RPMI7951 (cell line): ENCODE data around the gene UMOD. TPM values are rescaled to one million over a fixed set of nuclear protein-coding genes. Genes with fewer than 3 reads are reported as not detected.

Experiments used
- DNase-seq: peaks from one replicate; pipeline ENCODE4 v3.0.0-alpha.2; 2012; ENCODE audit warnings: low read depth
- total RNA-seq: library from RNA; depleted of rRNA; stranded (reverse); fragments of >200 nt; shearing (Covaris generic); gene quantifications from 2 replicates; pipeline ENCODE4 v1.2.3, GENCODE V29; 2014; rRNA removed

Gene UMOD
- total RNA-seq, result not detected in 2 replicates

GRCh38 chr16:20352615-20353014, at the start of gene UMOD:
TSS of gene UMOD (minus strand) at chr16:20352715. CDS start at chr16:20350737, 1,978 bp downstream.
- DNase-seq, result no peak

GRCh38 chr16:20401475-20402016, 49.0 kb upstream of the UMOD start:
- DNase-seq, result no peak

- DNase-seq, result no peak
These were observed 48.6 kb upstream of the UMOD start for GRCh38 chr16:20401066-20401465.

- DNase-seq, result no peak
These were observed 46.7 kb upstream of the UMOD start for GRCh38 chr16:20399185-20399584.

- no peak for DNase-seq
These were observed 46.1 kb upstream of the UMOD start for GRCh38 chr16:20398603-20399002.

- DNase-seq, result no peak
These were observed 45.1 kb upstream of the UMOD start for GRCh38 chr16:20397468-20398074.

- DNase-seq, result no peak
These were observed 44.4 kb upstream of the UMOD start for GRCh38 chr16:20396846-20397467.

- no peak for DNase-seq
These were observed 43.4 kb upstream of the UMOD start for GRCh38 chr16:20395946-20396345.

- DNase-seq, result no peak
These were observed 41.5 kb upstream of the UMOD start for GRCh38 chr16:20393801-20394577.

GRCh38 chr16:20391045-20391444, 38.5 kb upstream of the UMOD start:
- no peak for DNase-seq

GRCh38 chr16:20388854-20389253, 36.3 kb upstream of the UMOD start:
- no peak for DNase-seq

GRCh38 chr16:20387978-20388377, 35.5 kb upstream of the UMOD start:
- no peak for DNase-seq

GRCh38 chr16:20385844-20386832, 33.6 kb upstream of the UMOD start:
- peak; percentile 23 for DNase-seq

GRCh38 chr16:20383106-20384029, 30.9 kb upstream of the UMOD start:
- DNase-seq, result peak; percentile 47

- no peak for DNase-seq
These were observed 29.9 kb upstream of the UMOD start for GRCh38 chr16:20382202-20382948.

GRCh38 chr16:20380782-20381181, 28.3 kb upstream of the UMOD start:
- no peak for DNase-seq

- no peak for DNase-seq
These were observed 24.7 kb upstream of the UMOD start for GRCh38 chr16:20377181-20377580.

GRCh38 chr16:20372701-20373100, 20.2 kb upstream of the UMOD start:
- no peak for DNase-seq

GRCh38 chr16:20369452-20370054, 17.0 kb upstream of the UMOD start:
- DNase-seq, result no peak
